Bronchial epithelial cell (primary cell): Measurements from ENCODE around the gene SEL1L. TPM values are rescaled to one million over a fixed set of nuclear protein-coding genes. Genes with fewer than 3 reads are reported as not detected.

Experiments
- DNase-seq: peaks from one replicate; pipeline ENCODE4 v3.0.0-alpha.2; 2010; ENCODE audit warnings: low read depth
- FAIRE-seq: peaks from 2 replicates; lab custom pipeline; 2011; peaks lifted over from hg19 to GRCh38; lab: Jason Lieb, UNC
- H3K27me3 ChIP-seq: 2 replicates; pipeline ENCODE4 v1.5.1; 2011; ENCODE audit warnings: low read length; ENCODE audit not compliant: control insufficient read depth, insufficient read depth
- H3K36me3 ChIP-seq: 2 replicates; pipeline ENCODE4 v1.5.1; 2011; ENCODE audit warnings: low read length; ENCODE audit not compliant: control insufficient read depth, insufficient read depth
- H3K4me3 ChIP-seq: 2 replicates; pipeline ENCODE4 v1.5.1; 2011; ENCODE audit warnings: mild to moderate bottlenecking, low read depth, low read length, control low read depth
- total RNA-seq: library from RNA; depleted of rRNA; stranded (reverse); fragments of >200 nt; gene quantifications from 2 replicates; pipeline ENCODE4 v1.2.1, GENCODE V29; 2014
- TF ChIP-seq, protein P1 (sequence below): IDR thresholded peaks from 2 replicates; pipeline ENCODE4 v1.5.1; 2011; ENCODE audit warnings: mild to moderate bottlenecking, moderate library complexity, low read length, control low read depth, inconsistent platforms; ENCODE audit not compliant: insufficient read depth, severe bottlenecking

The SEL1L gene
- total RNA-seq, 1 donor from 2014 or later = 128 TPM

DNA sequence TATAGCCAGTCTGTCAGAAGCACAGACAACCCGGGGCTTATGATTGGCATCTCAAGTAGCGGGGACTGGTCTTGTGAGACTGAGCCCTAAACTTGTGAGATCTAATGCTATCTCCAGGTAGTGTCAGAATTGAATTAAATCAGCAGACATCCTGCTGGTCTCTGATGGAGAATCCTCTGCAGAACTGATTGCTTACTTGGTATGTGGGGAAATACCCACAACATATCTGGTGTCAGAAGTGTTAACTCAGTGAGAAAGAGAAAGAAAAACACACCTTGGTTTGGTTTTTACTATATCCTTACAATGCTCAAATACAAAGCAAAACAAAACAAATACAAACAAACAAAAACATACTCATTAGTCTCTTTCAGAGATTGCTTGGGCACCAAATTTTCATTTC is 10.0 kb downstream of the SEL1L start:
- no peak for DNase-seq
- H3K36me3 ChIP-seq = peaks cover 9% of the 10 kb centered on the region
- no peak for FAIRE-seq
- H3K4me3 ChIP-seq = no peak overlapping the region
- no peaks in the 10 kb centered on the region for H3K27me3 ChIP-seq
- TF ChIP-seq, protein P1, sequence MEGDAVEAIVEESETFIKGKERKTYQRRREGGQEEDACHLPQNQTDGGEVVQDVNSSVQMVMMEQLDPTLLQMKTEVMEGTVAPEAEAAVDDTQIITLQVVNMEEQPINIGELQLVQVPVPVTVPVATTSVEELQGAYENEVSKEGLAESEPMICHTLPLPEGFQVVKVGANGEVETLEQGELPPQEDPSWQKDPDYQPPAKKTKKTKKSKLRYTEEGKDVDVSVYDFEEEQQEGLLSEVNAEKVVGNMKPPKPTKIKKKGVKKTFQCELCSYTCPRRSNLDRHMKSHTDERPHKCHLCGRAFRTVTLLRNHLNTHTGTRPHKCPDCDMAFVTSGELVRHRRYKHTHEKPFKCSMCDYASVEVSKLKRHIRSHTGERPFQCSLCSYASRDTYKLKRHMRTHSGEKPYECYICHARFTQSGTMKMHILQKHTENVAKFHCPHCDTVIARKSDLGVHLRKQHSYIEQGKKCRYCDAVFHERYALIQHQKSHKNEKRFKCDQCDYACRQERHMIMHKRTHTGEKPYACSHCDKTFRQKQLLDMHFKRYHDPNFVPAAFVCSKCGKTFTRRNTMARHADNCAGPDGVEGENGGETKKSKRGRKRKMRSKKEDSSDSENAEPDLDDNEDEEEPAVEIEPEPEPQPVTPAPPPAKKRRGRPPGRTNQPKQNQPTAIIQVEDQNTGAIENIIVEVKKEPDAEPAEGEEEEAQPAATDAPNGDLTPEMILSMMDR = no peak

DNA sequence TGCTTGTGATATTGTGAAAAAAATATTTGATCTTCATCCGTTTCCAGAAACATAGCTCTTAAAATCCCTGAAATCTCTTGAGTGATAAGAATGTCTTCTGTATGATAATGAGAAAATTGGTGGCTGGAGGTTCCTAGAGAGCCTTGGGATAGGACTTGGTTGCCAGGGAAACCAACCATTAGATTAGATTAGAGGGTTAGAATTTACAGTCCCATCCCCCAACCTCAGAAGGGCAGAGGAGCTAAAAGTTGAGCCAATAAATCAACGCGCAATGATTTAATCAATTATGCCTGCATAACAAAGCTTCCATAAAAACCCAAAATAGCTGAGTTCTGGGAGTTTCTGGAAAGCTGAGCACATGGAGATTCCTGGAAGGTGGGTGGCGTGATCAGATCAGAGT is 10.6 kb downstream of the SEL1L start:
- FAIRE-seq = no peak
- no peak for DNase-seq

DNA sequence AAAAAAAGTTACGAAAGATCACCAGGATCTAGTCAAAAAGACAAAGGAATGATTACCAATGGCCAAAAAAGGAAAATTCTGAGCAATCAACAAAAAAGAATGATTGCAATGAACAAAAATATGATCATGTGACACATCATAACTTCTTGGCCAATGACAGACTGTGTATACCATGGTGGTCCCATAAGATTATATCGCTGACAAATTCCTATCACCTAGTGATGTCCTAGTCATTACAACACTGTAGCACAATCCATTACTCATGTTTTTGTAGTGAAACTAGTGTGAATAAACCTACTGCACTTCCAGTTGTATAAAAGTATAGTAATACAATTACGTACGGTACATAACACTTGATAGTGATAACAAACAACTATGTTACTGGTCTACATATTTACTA is 12.3 kb downstream of the SEL1L start:
- H3K27me3 ChIP-seq = no peaks in the 10 kb centered on the region
- DNase-seq (no peak), FAIRE-seq (no peak)
- TF ChIP-seq, protein P1 = no peak
- H3K4me3 ChIP-seq = no peak overlapping the region
- H3K36me3 ChIP-seq = peaks cover 5% of the 10 kb centered on the region

More for the DNA sequence above, 10.6 kb downstream of the SEL1L start:
- Histone ChIP-seq H3K27me3 (no peaks in the 10 kb centered on the region), H3K4me3 (no peak overlapping the region), H3K36me3 (peaks cover 7% of the 10 kb centered on the region)
- TF ChIP-seq, protein P1 = no peak

DNA sequence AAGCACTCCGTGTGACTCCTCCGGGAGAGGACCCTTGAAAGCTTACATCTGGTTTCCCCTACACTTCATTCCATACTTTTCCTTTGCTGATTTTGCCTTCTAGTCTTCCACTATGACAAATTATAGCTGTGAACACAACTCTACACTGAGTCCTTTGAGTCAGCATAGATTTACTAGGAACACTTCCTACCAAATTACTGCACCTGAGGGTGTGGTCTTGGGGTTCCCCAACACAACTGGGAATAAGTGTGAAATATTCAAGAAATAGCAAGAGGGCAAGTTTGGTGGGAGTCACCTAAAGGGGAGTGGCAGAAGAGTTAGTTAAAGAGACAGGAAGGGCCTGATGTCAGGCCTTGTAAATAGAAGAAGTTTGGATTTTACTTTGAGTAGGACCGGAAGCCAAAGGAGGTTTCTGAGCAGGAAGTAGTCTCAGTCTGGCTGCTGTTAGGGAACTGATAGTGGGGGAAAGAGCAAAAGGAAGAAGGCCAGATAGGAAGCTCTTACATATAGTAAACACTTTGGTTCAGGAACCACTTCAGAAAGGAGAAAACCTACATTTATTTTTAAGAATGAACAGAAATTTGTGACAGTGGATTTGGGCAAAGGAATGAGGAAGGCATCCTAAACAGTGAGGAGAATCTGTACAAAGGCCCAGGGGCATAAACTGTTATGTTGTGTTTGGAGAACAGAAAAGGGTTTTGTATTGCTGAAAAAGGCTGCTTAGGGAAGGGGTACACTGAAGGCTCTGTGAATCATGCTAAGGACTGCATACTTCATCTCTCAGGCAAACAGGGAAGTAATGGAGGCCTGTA is 14.2 kb downstream of the SEL1L start:
- H3K27me3 ChIP-seq = no peaks in the 10 kb centered on the region
- DNase-seq (no peak), FAIRE-seq (no peak)
- TF ChIP-seq, protein P1 = no peak
- H3K4me3 ChIP-seq = no peak overlapping the region
- peaks cover 5% of the 10 kb centered on the region for H3K36me3 ChIP-seq

DNA sequence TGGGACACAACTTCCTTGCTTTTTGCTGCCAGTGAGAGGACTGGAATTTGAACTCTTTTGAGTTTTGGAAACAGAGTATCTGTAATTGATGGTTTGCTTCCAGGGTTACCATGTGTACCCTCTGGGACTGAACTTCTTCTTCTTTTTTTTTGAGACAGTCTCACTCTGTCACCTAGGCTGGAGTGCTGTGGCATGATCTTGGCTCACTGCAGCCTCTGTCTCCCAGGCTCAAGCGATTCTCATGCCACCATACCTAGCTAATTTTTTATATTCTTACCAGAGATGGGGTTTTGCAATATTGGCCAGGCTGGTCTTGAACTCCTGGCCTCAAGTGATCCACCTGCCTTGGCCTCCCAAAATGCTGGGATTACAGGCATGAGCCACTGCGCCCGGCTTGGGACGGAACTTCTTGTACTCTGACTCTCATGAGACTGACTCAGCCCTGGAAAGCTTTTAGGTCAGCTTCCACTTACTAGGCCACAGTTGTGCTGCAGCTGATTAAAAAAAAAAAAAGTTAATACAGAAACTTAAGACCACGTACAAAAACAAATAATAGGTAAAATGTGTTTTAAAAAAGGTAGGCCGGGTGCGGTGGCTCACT is 15.8 kb downstream of the SEL1L start:
- peaks cover 7% of the 10 kb centered on the region for H3K36me3 ChIP-seq
- no peak for FAIRE-seq
- no peak for DNase-seq

More for the DNA sequence above, 15.8 kb downstream of the SEL1L start:
- H3K27me3 ChIP-seq = no peaks in the 10 kb centered on the region
- no peak overlapping the region for H3K4me3 ChIP-seq
- TF ChIP-seq, protein P1 = no peak
